ENCODE measurements around the gene B4GALNT1. TPM values are rescaled to one million over a fixed set of nuclear protein-coding genes. Genes with fewer than 3 reads are reported as not detected.
"Not testable (repeated sequence)": the region's sequence is repeated elsewhere in the genome, so short reads cannot be mapped to it uniquely, and the experiment has no call there.

The B4GALNT1 gene
- total RNA-seq, 1 experiment from 2014 or later, result 31.3 TPM

DNA sequence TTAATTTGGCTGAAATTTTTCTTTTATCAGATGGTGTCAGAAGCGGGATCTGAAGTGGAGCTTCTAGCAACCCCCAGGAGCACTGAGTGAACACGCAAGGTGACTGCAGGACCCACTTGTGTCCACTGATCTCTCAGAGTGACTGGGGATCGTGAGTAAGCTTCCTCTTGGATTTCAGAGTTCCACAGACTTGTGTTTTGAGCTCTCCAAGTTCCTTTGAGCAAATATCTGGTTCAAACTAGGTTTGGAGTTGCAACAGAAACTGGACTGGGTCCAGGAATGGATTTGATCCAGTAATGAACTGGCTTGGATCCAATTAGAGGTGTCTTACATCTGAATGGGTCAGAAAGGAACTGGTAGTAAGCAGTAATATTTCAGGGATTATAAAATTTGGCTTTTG is 24.7 kb upstream of the B4GALNT1 start:
- TF ChIP-seq SRF (IDR thresholded peaks at IDR 0.05; ENCODE audit: low read depth), result no peak
- no peak for TF ChIP-seq ZFX (IDR thresholded peaks at IDR 0.05)
- no peak for TF ChIP-seq EGR1 (IDR thresholded peaks at IDR 0.05; ENCODE audit: low read depth)
- no peak for TF ChIP-seq SP1 (IDR thresholded peaks at IDR 0.05; ENCODE audit: low read depth)
- TF ChIP-seq SIN3A (IDR thresholded peaks at IDR 0.05; ENCODE audit: low read depth), result no peak
- TF ChIP-seq YY1 (IDR thresholded peaks at IDR 0.05; ENCODE audit: extremely low read depth, insufficient replicate concordance, low read depth, low read length), result no peak
- TF ChIP-seq CBX3 (IDR thresholded peaks at IDR 0.05; ENCODE audit: low read depth), result no peak
- no peak for TF ChIP-seq POLR2A (IDR thresholded peaks at IDR 0.05; ENCODE audit: borderline replicate concordance, extremely low read depth, insufficient read depth, insufficient read length)
- TF ChIP-seq FOSL1 (IDR thresholded peaks at IDR 0.05; ENCODE audit: low read depth), result no peak
- TF ChIP-seq JUND (IDR thresholded peaks at IDR 0.05), result no peak
- TF ChIP-seq, protein P1, sequence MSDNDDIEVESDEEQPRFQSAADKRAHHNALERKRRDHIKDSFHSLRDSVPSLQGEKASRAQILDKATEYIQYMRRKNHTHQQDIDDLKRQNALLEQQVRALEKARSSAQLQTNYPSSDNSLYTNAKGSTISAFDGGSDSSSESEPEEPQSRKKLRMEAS (IDR thresholded peaks at IDR 0.05), result no peak
- no peak for TF ChIP-seq ZNF274 (IDR thresholded peaks at IDR 0.05; ENCODE audit: low read depth, low read length)
- TF ChIP-seq POLR2AphosphoS5 (IDR thresholded peaks at IDR 0.05; ENCODE audit: low read depth, low read length), result no peak
- TF ChIP-seq EZH2phosphoT487 (IDR thresholded peaks at IDR 0.05; ENCODE audit: borderline replicate concordance), result no peak
- no peak for TF ChIP-seq CEBPB (IDR thresholded peaks at IDR 0.05; ENCODE audit: low read depth)
- no peak for TF ChIP-seq EZH2 (IDR thresholded peaks at IDR 0.05)
- TF ChIP-seq, protein P2, sequence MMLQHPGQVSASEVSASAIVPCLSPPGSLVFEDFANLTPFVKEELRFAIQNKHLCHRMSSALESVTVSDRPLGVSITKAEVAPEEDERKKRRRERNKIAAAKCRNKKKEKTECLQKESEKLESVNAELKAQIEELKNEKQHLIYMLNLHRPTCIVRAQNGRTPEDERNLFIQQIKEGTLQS (IDR thresholded peaks at IDR 0.05), result no peak
- no peak for TF ChIP-seq ELF1 (IDR thresholded peaks at IDR 0.05; ENCODE audit: borderline replicate concordance, low read depth)
- Histone ChIP-seq H4K20me1 (ENCODE audit: insufficient read depth) (no peaks in the 10 kb centered on the region), H3K27ac (ENCODE audit: low read depth, low read length) (no peak overlapping the region), H3K4me2 (ENCODE audit: low read length) (no peak overlapping the region), H3K9me3 (ENCODE audit: control insufficient read depth in 1 of 2, insufficient read depth in 1 of 2, low read depth in 1 of 2, low read length in 2 of 2) (peaks cover 3% of the 10 kb centered on the region in 2 experiments; a peak in 1 of 4 replicates), H3K79me2 (ENCODE audit: insufficient read depth, low read length) (no peaks in the 10 kb centered on the region), H3K27me3 (ENCODE audit: insufficient read depth, low read length) (no peaks in the 10 kb centered on the region), H3K36me3 (ENCODE audit: control insufficient read depth in 1 of 2, insufficient read depth in 2 of 2, low read length in 2 of 2) (no peaks in the 10 kb centered on the region), H3K9me2 (ENCODE audit: insufficient read depth) (no peaks in the 10 kb centered on the region), H3K4me1 (ENCODE audit: control insufficient read depth in 1 of 2, insufficient read depth in 2 of 2, low read length in 2 of 2) (no peaks in the 10 kb centered on the region), H2AFZ (ENCODE audit: low read depth, low read length, poor library complexity, severe bottlenecking) (no peak overlapping the region), H3K9ac (ENCODE audit: low read length) (no peak overlapping the region), H3K4me3 (replicated peaks in 1 of 2; ENCODE audit: low read depth in 1 of 2, low read length in 2 of 2) (no peak overlapping the region)
- ChIA-PET POLR2A (no interaction called here), RAD21 (ENCODE audit: low non-redundant PET in 1 of 2, low total read pairs in 2 of 2, uncharacterized antibody in 2 of 2, unreplicated experiment in 2 of 2) (no interaction called here), CTCF (no interaction called here)
- ATAC-seq (no peak), DNase-seq (ENCODE audit: low read depth, low spot score) (no peak)
- intact Hi-C loops (cut with micrococcal nuclease), result no loop called here
- no TSS peak for BruUV-seq (replicated peaks)

DNA sequence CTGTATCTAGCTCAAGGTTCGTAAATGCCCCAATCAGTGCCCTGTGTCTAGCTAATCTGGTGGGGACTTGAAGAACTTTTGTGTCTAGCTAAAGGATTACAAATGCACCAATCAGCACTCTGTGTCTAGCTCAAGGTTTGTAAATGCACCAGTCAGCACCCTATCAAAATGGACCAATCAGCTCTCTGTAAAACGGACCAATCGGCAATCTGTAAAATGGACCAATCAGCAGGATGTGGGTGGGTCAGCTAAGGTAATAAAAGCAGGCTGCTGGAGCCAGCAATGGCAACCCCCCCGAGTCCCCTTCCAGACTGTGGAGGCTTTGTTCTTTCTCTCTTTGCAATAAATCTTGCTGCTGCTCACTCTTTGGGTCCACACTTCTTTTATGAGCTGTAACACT is 23.4 kb upstream of the B4GALNT1 start:
- H3K9me3 ChIP-seq (ENCODE audit: control insufficient read depth in 1 of 2, insufficient read depth in 1 of 2, low read depth in 1 of 2, low read length in 2 of 2); BruUV-seq (replicated peaks); H4K20me1 ChIP-seq (ENCODE audit: insufficient read depth); intact Hi-C loops (cut with micrococcal nuclease); H3K79me2 ChIP-seq (ENCODE audit: insufficient read depth, low read length); H3K27ac ChIP-seq (ENCODE audit: low read depth, low read length); H2AFZ ChIP-seq (ENCODE audit: low read depth, low read length, poor library complexity, severe bottlenecking); CTCF ChIA-PET; H3K4me2 ChIP-seq (ENCODE audit: low read length); DNase-seq (ENCODE audit: low read depth, low spot score); H3K9ac ChIP-seq (ENCODE audit: low read length); ATAC-seq; H3K4me1 ChIP-seq (ENCODE audit: control insufficient read depth in 1 of 2, insufficient read depth in 2 of 2, low read length in 2 of 2); POLR2A ChIA-PET; H3K4me3 ChIP-seq (replicated peaks in 1 of 2; ENCODE audit: low read depth in 1 of 2, low read length in 2 of 2); H3K9me2 ChIP-seq (ENCODE audit: insufficient read depth); RAD21 ChIA-PET (ENCODE audit: low non-redundant PET in 1 of 2, low total read pairs in 2 of 2, uncharacterized antibody in 2 of 2, unreplicated experiment in 2 of 2); H3K36me3 ChIP-seq (ENCODE audit: control insufficient read depth in 1 of 2, insufficient read depth in 2 of 2, low read length in 2 of 2); H3K27me3 ChIP-seq (ENCODE audit: insufficient read depth, low read length): not testable (repeated sequence)

All from HCT116 (cell line).